GM18867 (cell line): ENCODE results near the gene PLA2G4A.

Experiments
- ATAC-seq: cut with Tn5 transposase; IDR thresholded peaks from one replicate; pipeline ENCODE4 v1.9.1; 2021; ENCODE audit warnings: mild to moderate bottlenecking, moderate library complexity; ENCODE audit not compliant: unreplicated experiment

Gene PLA2G4A

GRCh38 chr1:186828611-186829454 lies at the start of gene PLA2G4A:
Gene PLA2G4A (plus strand): TSS chr1:186828949. CDS start chr1:186854355, 25,406 bp downstream.
- peak; percentile 81 for ATAC-seq

- no peak for ATAC-seq
Measured at GRCh38 chr1:186780076-186780475, 48.7 kb upstream of the PLA2G4A start.

GRCh38 chr1:186781730-186782129 lies 47.0 kb upstream of the PLA2G4A start:
- ATAC-seq: no peak

- no peak for ATAC-seq
Measured at GRCh38 chr1:186782791-186783190, 46.0 kb upstream of the PLA2G4A start.

GRCh38 chr1:186783193-186783592 lies 45.6 kb upstream of the PLA2G4A start:
- no peak for ATAC-seq

GRCh38 chr1:186785503-186785902 lies 43.2 kb upstream of the PLA2G4A start:
- ATAC-seq: no peak

- no peak for ATAC-seq
Measured at GRCh38 chr1:186790101-186790500, 38.6 kb upstream of the PLA2G4A start.

- ATAC-seq: no peak
Measured at GRCh38 chr1:186792870-186793581, 35.7 kb upstream of the PLA2G4A start.

- ATAC-seq: peak; percentile 39
Measured at GRCh38 chr1:186793582-186793927, 35.2 kb upstream of the PLA2G4A start.

GRCh38 chr1:186798960-186799688 lies 29.6 kb upstream of the PLA2G4A start:
- no peak for ATAC-seq

- ATAC-seq: peak; percentile 98
Measured at GRCh38 chr1:186799689-186800054, 29.1 kb upstream of the PLA2G4A start.

GRCh38 chr1:186802388-186802787 lies 26.4 kb upstream of the PLA2G4A start:
- ATAC-seq: no peak

- no peak for ATAC-seq
Measured at GRCh38 chr1:186804679-186805078, 24.1 kb upstream of the PLA2G4A start.

GRCh38 chr1:186806477-186806876 lies 22.3 kb upstream of the PLA2G4A start:
- peak; percentile 51 for ATAC-seq

- ATAC-seq: no peak
Measured at GRCh38 chr1:186807163-186807562, 21.6 kb upstream of the PLA2G4A start.

GRCh38 chr1:186811892-186812291 lies 16.9 kb upstream of the PLA2G4A start:
- ATAC-seq: no peak

- ATAC-seq: no peak
Measured at GRCh38 chr1:186812570-186812969, 16.2 kb upstream of the PLA2G4A start.

GRCh38 chr1:186813420-186813819 lies 15.3 kb upstream of the PLA2G4A start:
- no peak for ATAC-seq

- ATAC-seq: peak; percentile 68
Measured at GRCh38 chr1:186819126-186819525, 9.6 kb upstream of the PLA2G4A start.

- peak; percentile 30 for ATAC-seq
Measured at GRCh38 chr1:186819563-186819962, 9.2 kb upstream of the PLA2G4A start.
